ENCODE measurements around the gene DPP6. TPM values are rescaled to one million over a fixed set of nuclear protein-coding genes. Genes with fewer than 3 reads are reported as not detected.

DPP6 gene
- total RNA-seq, 1 experiment from 2014 or later: not detected

- no peak for DNase-seq
- Histone ChIP-seq H3K4me3 (no peak overlapping the region), H3K9me2 (ENCODE audit: insufficient read depth) (no peaks in the 10 kb centered on the region), H3F3A (ENCODE audit: insufficient read depth, low read depth) (no peaks in the 10 kb centered on the region), H3K4me1 (replicated peaks; ENCODE audit: insufficient read depth) (no peaks in the 10 kb centered on the region), H3K79me2 (ENCODE audit: low read depth) (no peaks in the 10 kb centered on the region), H3K27ac (no peak overlapping the region), H3K4me2 (no peak overlapping the region), H4K20me1 (ENCODE audit: insufficient read depth) (no peaks in the 10 kb centered on the region), H3K27me3 (ENCODE audit: insufficient read depth, low read depth) (peaks cover 54% of the 10 kb centered on the region), H2AFZ (no peak overlapping the region), H3K36me3 (ENCODE audit: low read depth) (no peaks in the 10 kb centered on the region), H3K9me3 (ENCODE audit: insufficient read depth, low read depth) (no peaks in the 10 kb centered on the region)
- TF ChIP-seq CTCF (conservative IDR thresholded peaks at IDR 0.05) (no peak), EZH2 (IDR thresholded peaks at IDR 0.05; ENCODE audit: low read depth) (no peak)
- CTCF ChIA-PET: no interaction called here
- intact Hi-C loops (cut with micrococcal nuclease; ENCODE audit: unreplicated experiment): no loop called here
- BruUV-seq (replicated peaks): no TSS peak
- POLR2A ChIA-PET (ENCODE audit: unreplicated experiment): no interaction called here
Measured at GRCh38 chr7:154685564-154685901, 633.3 kb downstream of the DPP6 start.

- ChIA-PET POLR2A (ENCODE audit: unreplicated experiment) (no interaction called here), CTCF (no interaction called here)
- Histone ChIP-seq H3K27me3 (ENCODE audit: insufficient read depth, low read depth) (peaks cover 55% of the 10 kb centered on the region), H3K36me3 (ENCODE audit: low read depth) (no peaks in the 10 kb centered on the region), H3K4me3 (no peak overlapping the region), H3K4me2 (no peak overlapping the region), H4K20me1 (ENCODE audit: insufficient read depth) (no peaks in the 10 kb centered on the region), H3K79me2 (ENCODE audit: low read depth) (no peaks in the 10 kb centered on the region), H3K9me3 (ENCODE audit: insufficient read depth, low read depth) (no peaks in the 10 kb centered on the region), H2AFZ (no peak overlapping the region), H3K27ac (no peak overlapping the region), H3K9me2 (ENCODE audit: insufficient read depth) (no peaks in the 10 kb centered on the region), H3F3A (ENCODE audit: insufficient read depth, low read depth) (no peaks in the 10 kb centered on the region), H3K4me1 (replicated peaks; ENCODE audit: insufficient read depth) (no peaks in the 10 kb centered on the region)
- intact Hi-C loops (cut with micrococcal nuclease; ENCODE audit: unreplicated experiment): no loop called here
- BruUV-seq (replicated peaks): no TSS peak
- DNase-seq: no peak
- TF ChIP-seq CTCF (conservative IDR thresholded peaks at IDR 0.05) (no peak), EZH2 (IDR thresholded peaks at IDR 0.05; ENCODE audit: low read depth) (no peak)
Measured at GRCh38 chr7:154686305-154686704, 634.1 kb downstream of the DPP6 start.

GRCh38 chr7:154688952-154689351 lies 636.8 kb downstream of the DPP6 start:
- TF ChIP-seq EZH2 (IDR thresholded peaks at IDR 0.05; ENCODE audit: low read depth): no peak
- no peak for TF ChIP-seq CTCF (conservative IDR thresholded peaks at IDR 0.05)
- Histone ChIP-seq H3K36me3 (ENCODE audit: low read depth) (no peaks in the 10 kb centered on the region), H3K79me2 (ENCODE audit: low read depth) (no peaks in the 10 kb centered on the region), H2AFZ (no peak overlapping the region), H3F3A (ENCODE audit: insufficient read depth, low read depth) (no peaks in the 10 kb centered on the region), H3K9me2 (ENCODE audit: insufficient read depth) (no peaks in the 10 kb centered on the region), H3K4me3 (no peak overlapping the region), H3K4me2 (no peak overlapping the region), H3K27ac (no peak overlapping the region), H3K9me3 (ENCODE audit: insufficient read depth, low read depth) (no peaks in the 10 kb centered on the region), H3K4me1 (replicated peaks; ENCODE audit: insufficient read depth) (no peaks in the 10 kb centered on the region), H4K20me1 (ENCODE audit: insufficient read depth) (no peaks in the 10 kb centered on the region), H3K27me3 (ENCODE audit: insufficient read depth, low read depth) (peaks cover 51% of the 10 kb centered on the region)
- no peak for DNase-seq
- POLR2A ChIA-PET (ENCODE audit: unreplicated experiment): no interaction called here
- CTCF ChIA-PET: no interaction called here
- intact Hi-C loops (cut with micrococcal nuclease; ENCODE audit: unreplicated experiment): no loop called here
- BruUV-seq (replicated peaks): no TSS peak
